ENCODE measurements around the gene CDKN2AIP. TPM values are rescaled to one million over a fixed set of nuclear protein-coding genes. Genes with fewer than 3 reads are reported as not detected.

Gene CDKN2AIP
- total RNA-seq, 1 experiment from 2014 or later, result 20.6 TPM

DNA sequence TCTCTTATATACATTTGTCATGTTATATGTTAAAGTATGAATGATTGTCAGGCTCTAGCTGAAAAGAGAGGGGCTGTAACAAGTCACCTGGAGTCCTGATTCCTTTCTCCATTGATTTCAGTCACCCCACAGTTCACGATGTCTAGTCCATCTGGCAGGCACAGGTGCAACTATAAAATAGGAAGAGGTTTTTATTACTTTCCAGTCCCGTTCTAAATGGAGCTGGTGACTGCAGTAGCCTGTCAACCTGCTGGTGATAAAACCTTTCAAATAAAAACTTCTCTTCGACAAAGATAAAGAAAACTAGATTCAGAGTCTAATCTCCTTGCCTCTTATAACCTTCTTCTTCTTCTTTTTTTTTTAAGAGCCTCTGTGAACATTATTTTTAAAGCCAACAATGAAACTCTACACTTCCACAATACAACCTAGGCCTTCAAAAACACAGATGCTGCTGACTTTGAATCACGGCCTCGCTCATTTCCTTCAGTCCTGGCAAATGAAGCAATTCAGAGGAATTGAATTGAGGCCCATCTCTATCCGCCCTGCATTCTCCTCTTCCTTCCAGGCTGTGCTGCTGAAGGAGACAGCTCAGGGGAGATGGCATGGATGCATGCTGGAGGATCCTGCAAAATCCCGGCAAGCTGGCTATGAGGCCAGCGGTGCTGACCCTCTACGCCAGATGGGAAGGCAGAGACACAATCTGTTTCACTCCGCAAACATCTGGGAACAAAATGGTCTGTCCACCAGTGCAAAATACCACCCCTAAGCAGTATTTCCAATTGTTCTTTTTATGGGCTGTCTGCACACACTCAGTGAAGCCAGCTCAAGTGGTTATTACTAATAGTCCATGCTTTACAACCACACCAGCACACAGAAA, 27.3 kb upstream of the CDKN2AIP start:
- Histone ChIP-seq H3K4me3 (ENCODE audit: low read depth, low read length, poor library complexity, severe bottlenecking) (no peak overlapping the region), H3K9me3 (ENCODE audit: low read depth, low read length, poor library complexity, severe bottlenecking) (no peaks in the 10 kb centered on the region), H3K4me1 (ENCODE audit: insufficient read depth, low read length, poor library complexity, severe bottlenecking) (no peaks in the 10 kb centered on the region), H3K36me3 (ENCODE audit: insufficient read depth, low read length, poor library complexity, severe bottlenecking) (no peaks in the 10 kb centered on the region), H3K27ac (ENCODE audit: low read depth, low read length, poor library complexity, severe bottlenecking) (no peak overlapping the region), H3K27me3 (replicated peaks; ENCODE audit: insufficient read depth, low read depth, low read length, poor library complexity) (no peaks in the 10 kb centered on the region)
- intact Hi-C loops (cut with micrococcal nuclease; ENCODE audit: unreplicated experiment), result no loop called here
- TF ChIP-seq, protein P1, sequence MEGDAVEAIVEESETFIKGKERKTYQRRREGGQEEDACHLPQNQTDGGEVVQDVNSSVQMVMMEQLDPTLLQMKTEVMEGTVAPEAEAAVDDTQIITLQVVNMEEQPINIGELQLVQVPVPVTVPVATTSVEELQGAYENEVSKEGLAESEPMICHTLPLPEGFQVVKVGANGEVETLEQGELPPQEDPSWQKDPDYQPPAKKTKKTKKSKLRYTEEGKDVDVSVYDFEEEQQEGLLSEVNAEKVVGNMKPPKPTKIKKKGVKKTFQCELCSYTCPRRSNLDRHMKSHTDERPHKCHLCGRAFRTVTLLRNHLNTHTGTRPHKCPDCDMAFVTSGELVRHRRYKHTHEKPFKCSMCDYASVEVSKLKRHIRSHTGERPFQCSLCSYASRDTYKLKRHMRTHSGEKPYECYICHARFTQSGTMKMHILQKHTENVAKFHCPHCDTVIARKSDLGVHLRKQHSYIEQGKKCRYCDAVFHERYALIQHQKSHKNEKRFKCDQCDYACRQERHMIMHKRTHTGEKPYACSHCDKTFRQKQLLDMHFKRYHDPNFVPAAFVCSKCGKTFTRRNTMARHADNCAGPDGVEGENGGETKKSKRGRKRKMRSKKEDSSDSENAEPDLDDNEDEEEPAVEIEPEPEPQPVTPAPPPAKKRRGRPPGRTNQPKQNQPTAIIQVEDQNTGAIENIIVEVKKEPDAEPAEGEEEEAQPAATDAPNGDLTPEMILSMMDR (conservative IDR thresholded peaks at IDR 0.05; ENCODE audit: low read depth, low read length), result no peak
- TF ChIP-seq EZH2 (IDR thresholded peaks at IDR 0.05; ENCODE audit: borderline replicate concordance, low read depth, low read length, poor library complexity, severe bottlenecking), result no peak
- no TSS peak for BruUV-seq (replicated peaks)
- POLR2A ChIA-PET (ENCODE audit: low non-redundant PET), result no interaction called here
- CTCF ChIA-PET, result no interaction called here
- DNase-seq (ENCODE audit: low spot score), result no peak

DNA sequence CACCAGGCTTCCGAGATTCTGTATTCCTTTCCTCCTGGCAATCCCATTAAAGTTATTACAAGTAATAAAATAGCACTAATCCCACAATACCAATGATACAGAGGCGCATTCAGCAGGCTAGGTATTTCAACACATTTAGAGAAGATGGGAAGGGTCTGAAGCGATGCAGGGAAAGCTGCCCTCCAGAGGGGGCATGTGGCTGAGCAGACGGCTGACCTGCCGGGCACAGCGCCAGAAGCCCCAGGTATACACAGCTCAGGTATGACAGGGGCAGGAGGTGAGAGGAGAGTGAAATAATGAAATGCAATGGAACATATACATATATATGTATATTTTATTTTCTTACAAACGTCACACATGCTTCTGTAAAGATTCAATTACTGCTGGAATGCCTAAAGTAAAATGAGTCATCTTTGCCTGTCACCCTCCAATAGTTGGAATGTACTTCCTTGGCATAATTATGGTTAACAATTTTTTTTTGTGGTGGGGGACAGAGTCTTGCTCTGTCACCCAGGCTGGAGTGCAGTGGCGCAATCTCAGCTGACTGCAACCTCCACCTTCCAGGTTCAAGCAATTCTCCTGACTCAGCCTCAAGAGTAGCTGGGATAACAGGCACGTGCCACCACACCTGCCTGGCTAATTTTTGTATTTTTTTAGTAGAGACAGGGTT, 21.3 kb upstream of the CDKN2AIP start:
- intact Hi-C loops (cut with micrococcal nuclease; ENCODE audit: unreplicated experiment), result no loop called here

DNA sequence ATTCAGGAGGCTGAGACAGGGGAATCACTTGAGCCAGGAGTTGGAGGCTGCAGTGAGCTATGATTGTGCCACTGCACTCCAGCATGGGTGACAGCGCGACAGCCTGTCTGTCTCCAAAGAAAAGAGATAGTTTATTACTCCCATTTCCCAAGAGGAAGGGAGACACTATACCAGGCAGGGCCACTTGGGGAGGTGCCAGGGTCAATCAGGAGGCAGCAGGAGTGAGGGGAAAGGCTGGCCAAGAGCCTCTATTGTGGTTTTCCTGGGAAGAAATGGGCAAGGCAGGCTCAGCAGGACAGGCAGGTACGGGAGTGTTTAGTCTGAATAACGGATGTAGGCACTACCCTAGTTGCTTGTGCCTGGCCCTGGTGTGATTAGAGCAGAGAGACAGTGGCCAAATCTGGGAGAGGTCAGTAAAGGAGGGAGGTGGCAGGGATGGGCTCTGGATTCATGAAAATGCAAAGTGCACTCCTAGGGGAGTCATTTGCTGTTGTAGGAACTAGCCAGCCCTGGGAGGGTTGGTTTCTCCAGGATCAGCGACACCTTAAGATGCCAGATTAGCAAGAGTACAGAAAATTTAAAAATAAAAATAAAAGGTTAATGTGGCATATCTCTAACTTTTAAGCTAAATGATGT, 20.2 kb upstream of the CDKN2AIP start:
- Histone ChIP-seq H3K36me3 (ENCODE audit: insufficient read depth, low read length, poor library complexity, severe bottlenecking) (no peaks in the 10 kb centered on the region), H3K27ac (ENCODE audit: low read depth, low read length, poor library complexity, severe bottlenecking) (no peak overlapping the region), H3K27me3 (replicated peaks; ENCODE audit: insufficient read depth, low read depth, low read length, poor library complexity) (no peaks in the 10 kb centered on the region), H3K4me3 (ENCODE audit: low read depth, low read length, poor library complexity, severe bottlenecking) (no peak overlapping the region), H3K9me3 (ENCODE audit: low read depth, low read length, poor library complexity, severe bottlenecking) (no peaks in the 10 kb centered on the region), H3K4me1 (ENCODE audit: insufficient read depth, low read length, poor library complexity, severe bottlenecking) (no peaks in the 10 kb centered on the region)
- ChIA-PET CTCF (no interaction called here), POLR2A (ENCODE audit: low non-redundant PET) (no interaction called here)
- no TSS peak for BruUV-seq (replicated peaks)
- TF ChIP-seq, protein P1 (conservative IDR thresholded peaks at IDR 0.05; ENCODE audit: low read depth, low read length), result no peak
- TF ChIP-seq EZH2 (IDR thresholded peaks at IDR 0.05; ENCODE audit: borderline replicate concordance, low read depth, low read length, poor library complexity, severe bottlenecking), result no peak
- intact Hi-C loops (cut with micrococcal nuclease; ENCODE audit: unreplicated experiment), result no loop called here
- DNase-seq (ENCODE audit: low spot score), result no peak

More for the DNA sequence above, 21.3 kb upstream of the CDKN2AIP start:
- H3K27ac ChIP-seq (ENCODE audit: low read depth, low read length, poor library complexity, severe bottlenecking), result no peak overlapping the region
- ChIA-PET POLR2A (ENCODE audit: low non-redundant PET) (no interaction called here), CTCF (interaction anchor here (1.1 kb wide), 1 partner anchor 16 kb away, joined by 3 read pairs; no protein-coding TSS in a partner anchor)
- H3K27me3 ChIP-seq (replicated peaks; ENCODE audit: insufficient read depth, low read depth, low read length, poor library complexity), result no peaks in the 10 kb centered on the region
- no peaks in the 10 kb centered on the region for H3K9me3 ChIP-seq (ENCODE audit: low read depth, low read length, poor library complexity, severe bottlenecking)
- no peaks in the 10 kb centered on the region for H3K4me1 ChIP-seq (ENCODE audit: insufficient read depth, low read length, poor library complexity, severe bottlenecking)
- no TSS peak for BruUV-seq (replicated peaks)
- peak; percentile 64 for DNase-seq (ENCODE audit: low spot score)
- no peak overlapping the region for H3K4me3 ChIP-seq (ENCODE audit: low read depth, low read length, poor library complexity, severe bottlenecking)
- no peaks in the 10 kb centered on the region for H3K36me3 ChIP-seq (ENCODE audit: insufficient read depth, low read length, poor library complexity, severe bottlenecking)
- no peak for TF ChIP-seq EZH2 (IDR thresholded peaks at IDR 0.05; ENCODE audit: borderline replicate concordance, low read depth, low read length, poor library complexity, severe bottlenecking)
- TF ChIP-seq, protein P1 (conservative IDR thresholded peaks at IDR 0.05; ENCODE audit: low read depth, low read length), result no peak
